AG09319 (cell line): ENCODE data around the gene SLC22A8.

Experiments used
- DNase-seq: peaks from one replicate; pipeline ENCODE4 v3.0.0-alpha.2; 2010; ENCODE audit warnings: low read depth; ENCODE audit errors: extremely low read depth
- CTCF ChIP-seq: IDR thresholded peaks from 2 replicates; pipeline ENCODE4 v1.5.1; 2011; ENCODE audit warnings: low read depth, mild to moderate bottlenecking, inconsistent platforms, low read length, moderate library complexity

Gene SLC22A8

GRCh38 chr11:63007920-63008319 lies 7.7 kb downstream of the SLC22A8 start:
- TF ChIP-seq CTCF, result no peak

GRCh38 chr11:63001456-63001855 lies 14.2 kb downstream of the SLC22A8 start:
- no peak for DNase-seq
- TF ChIP-seq CTCF, result no peak

More at GRCh38 chr11:63007920-63008319, 7.7 kb downstream of the SLC22A8 start:
- no peak for DNase-seq

GRCh38 chr11:62999649-63000048 lies 16.0 kb downstream of the SLC22A8 start:
- TF ChIP-seq CTCF, result no peak
- DNase-seq, result no peak

- no peak for DNase-seq
- no peak for TF ChIP-seq CTCF
Measured at GRCh38 chr11:62999156-62999555, 16.5 kb downstream of the SLC22A8 start.

GRCh38 chr11:62996271-62996670 lies 19.4 kb downstream of the SLC22A8 start:
- no peak for TF ChIP-seq CTCF

GRCh38 chr11:62994775-62995174 lies 20.9 kb downstream of the SLC22A8 start:
- no peak for TF ChIP-seq CTCF
- DNase-seq, result no peak

More at GRCh38 chr11:62996271-62996670, 19.4 kb downstream of the SLC22A8 start:
- no peak for DNase-seq

- no peak for DNase-seq
- TF ChIP-seq CTCF, result no peak
Measured at GRCh38 chr11:62988276-62988675, 27.4 kb downstream of the SLC22A8 start.
